NCI-H345 treated with DMSO at 0.1 percent for 48 hours (cell line): Measurements from ENCODE around the gene SMG6.

Experiments
- DNase-seq: peaks from one replicate; lab custom pipeline; 2025; ENCODE audit not compliant: unreplicated experiment; lab: John Stamatoyannopoulos, UW

Gene SMG6

DNA sequence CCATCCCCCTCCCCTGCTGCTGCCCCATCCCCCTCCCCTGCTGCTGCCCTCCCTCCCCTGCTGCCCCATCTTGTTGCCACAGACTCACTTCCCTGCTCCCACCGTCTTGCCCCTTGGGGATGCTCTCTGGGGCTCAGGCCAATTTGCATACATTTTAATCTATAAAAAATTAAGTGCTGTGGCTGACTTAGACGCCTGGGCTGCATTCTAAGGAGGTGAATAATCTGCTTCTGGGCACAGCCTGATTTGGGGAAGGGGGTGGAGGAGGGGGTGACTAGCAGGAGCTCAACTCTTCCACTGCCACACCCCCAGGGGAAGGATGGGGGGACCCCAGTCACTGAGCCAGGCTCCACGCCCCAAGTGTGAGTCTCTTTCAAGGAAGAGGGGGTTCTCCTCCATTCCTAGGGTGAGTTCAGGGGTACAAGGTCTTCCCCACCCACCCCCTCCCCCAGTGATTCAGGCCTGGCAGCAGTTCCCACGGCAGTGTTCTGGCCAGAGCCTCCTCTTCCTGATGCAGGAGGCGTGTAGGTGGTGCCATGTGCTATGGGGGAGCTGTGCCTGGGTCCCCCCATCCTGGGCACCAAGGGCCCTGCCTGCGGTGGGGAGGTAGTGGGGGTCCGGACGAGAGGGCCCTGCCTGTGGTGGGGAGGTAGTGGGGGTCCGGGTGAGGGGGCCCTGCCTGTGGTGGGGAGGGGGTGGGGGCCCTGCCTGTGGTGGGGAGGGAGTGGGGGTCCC lies 268.6 kb downstream of the SMG6 start:
- DNase-seq, result no peak

DNA sequence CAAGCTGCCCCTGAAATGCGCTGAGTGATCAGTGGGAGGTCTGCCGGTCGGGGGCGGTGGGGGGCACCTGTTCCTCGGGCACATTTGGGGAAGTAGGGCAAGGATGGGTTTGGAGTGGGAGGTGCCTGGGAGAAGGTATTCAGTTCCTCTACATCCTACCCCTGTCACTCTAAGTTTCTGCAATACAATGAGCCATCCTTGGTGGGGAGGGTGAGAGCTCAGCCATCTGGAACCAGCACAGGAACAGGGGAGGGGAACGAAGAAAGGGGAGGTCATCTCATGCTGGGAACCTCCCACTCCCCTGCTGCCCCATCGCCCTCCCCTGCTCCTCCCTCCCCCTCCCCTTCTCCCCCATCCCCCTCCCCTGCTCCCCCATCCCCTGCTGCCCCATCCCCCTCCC lies 269.4 kb downstream of the SMG6 start:
- no peak for DNase-seq

DNA sequence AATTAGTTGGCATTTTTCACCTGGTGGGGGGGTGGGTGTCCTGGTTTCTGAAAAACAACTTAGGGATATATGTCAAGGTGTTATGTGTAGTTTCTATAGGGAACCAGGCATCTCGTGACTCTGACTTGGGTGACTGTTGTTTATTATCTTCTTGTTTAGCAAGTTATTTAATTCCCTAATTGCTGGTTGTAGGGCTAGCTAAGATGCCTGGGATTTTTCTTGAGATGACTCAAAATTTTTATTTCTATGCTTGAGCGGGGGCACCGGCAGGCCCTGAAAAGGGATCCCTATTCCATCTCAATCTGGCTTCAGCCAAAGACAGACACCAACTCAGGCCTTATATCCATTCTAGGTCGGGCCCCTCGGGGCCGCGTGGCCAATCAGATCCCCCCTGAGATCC lies 270.4 kb downstream of the SMG6 start:
- DNase-seq, result no peak

DNA sequence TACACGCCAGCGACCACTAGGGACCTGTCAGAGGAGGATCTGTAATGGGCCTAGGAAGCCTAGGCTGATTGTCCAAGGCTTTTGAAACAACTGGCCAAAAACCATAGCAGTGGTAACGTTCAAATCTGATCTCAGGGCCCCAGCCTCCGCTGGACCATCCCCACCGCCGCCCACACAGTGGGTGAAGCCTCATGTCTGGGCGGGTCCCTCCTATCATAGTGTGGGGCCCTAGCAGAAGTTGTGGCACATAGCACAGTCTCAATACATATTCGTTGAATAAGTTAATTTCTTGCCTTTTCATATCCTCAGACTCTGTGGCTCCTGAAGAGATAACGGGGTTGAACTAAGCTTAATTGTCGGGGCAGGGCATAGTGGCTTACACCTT lies 272.8 kb downstream of the SMG6 start:
- DNase-seq, result no peak

DNA sequence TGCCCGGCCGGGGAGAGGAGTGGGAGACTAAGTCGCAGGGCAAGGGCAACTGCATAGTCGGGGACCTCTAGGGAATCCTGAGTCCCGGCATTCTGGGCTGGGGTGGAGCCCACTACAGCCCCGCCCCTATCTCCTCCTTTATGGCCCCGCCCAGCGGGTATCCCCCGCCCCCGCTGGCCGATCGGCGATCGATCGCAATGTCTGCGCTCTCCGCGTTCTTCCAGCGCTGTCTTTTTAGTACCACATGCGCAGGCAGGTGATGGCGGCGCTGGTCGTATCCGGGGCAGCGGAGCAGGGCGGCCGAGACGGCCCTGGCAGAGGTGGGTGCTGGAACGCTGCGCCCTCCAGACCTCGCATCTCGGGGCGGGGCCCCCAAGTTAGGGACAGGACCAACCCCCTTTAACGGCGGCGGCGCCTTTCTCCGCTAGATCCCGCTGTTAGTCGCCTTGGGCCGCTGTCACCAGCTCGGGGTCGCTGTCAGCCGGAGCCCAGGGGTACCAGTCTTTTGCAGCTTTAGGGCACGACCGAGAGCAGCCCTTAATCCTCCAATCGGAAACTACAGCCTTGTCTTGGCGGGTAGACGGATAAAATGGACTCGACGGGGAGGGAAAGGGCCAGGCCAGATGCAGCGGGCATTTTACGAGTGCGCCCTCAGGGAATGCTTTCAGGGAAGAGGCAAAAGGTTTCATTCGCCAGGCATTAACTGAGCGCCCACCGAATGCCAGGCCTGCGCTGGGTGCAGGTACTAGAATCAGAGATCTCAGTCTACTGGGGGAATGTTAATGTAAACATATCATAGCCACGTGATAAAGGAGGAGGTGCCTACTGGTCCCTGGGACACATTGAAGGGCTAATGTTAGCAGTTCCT lies 273.4 kb downstream of the SMG6 start, which contains the start of gene DPH1:
TSS of gene DPH1 (plus strand) at position 243 of the 868 bp plus-strand sequence. CDS start at position 260, 17 bp downstream.
- DNase-seq, result peak; percentile 49

DNA sequence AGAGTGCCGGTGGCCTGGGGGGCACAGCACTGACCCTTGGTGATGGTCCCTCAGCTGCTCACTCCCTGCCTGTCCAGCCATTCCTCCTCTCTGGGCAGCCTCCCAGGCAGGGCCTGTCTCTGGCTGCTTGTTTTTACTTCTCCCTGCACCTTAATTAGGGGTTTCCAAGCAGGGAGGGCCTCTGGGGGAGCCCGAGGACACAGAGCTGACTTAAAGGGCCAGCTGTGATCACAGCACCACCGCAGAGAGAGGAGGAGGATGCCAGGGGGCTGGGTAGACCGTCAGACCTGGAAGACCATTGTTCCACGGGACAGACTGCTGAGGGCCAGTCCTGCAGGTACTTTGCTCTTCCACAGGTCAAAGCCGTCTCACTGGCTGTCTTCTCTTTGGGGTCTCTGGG lies 274.8 kb downstream of the SMG6 start:
- no peak for DNase-seq

DNA sequence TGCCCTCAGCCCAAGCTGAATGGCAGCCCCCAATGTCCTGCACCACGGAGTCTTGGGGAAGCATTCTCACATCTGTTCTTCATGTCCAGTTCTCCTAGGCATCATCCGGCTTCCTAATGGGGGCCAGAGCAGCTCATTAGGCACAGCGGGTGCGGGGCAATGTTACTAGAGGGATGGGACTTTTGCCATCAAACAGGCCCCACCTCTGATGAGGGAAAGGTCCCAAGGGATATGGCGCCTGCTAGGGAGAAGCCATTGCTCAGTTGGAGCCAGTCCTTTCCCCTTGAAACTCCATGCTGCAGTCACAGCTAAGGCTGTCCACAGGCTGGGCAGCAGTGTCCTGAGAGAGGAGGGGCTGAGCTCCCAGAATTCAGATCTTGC lies 275.4 kb downstream of the SMG6 start:
- no peak for DNase-seq

DNA sequence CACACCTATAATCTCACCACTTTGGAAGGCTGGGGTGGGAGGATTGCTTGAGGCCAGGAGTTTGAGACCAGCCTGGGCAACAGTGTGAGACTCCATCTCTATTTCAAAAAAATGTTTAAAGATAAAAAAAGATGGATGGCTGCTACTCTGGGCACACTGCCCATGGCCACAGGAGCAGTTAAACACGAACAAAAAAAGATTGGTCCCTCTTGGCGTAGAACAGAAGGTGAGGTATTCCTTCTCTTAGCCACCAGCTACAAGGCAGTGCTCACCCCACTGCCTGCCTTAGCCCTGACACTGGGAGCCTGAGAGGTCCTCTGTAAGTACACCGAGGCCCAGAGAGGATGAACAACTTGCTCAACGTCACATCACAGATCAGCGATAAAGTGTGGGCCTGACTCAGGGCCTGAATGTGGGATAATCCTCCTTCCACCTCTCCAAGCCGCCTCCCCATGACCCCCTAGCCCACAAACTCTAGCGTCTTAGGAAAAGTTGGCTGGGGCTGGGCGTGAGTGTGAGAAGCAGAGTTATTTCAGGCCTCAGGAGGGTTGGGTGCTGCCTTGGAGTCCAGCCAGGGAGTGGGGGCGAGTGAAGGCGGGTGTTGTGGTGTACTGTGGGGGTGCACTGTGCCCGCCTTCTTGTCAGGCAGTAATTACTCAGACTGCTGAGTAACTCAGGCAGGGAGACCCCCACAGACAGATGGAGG lies 275.9 kb downstream of the SMG6 start:
- no peak for DNase-seq

DNA sequence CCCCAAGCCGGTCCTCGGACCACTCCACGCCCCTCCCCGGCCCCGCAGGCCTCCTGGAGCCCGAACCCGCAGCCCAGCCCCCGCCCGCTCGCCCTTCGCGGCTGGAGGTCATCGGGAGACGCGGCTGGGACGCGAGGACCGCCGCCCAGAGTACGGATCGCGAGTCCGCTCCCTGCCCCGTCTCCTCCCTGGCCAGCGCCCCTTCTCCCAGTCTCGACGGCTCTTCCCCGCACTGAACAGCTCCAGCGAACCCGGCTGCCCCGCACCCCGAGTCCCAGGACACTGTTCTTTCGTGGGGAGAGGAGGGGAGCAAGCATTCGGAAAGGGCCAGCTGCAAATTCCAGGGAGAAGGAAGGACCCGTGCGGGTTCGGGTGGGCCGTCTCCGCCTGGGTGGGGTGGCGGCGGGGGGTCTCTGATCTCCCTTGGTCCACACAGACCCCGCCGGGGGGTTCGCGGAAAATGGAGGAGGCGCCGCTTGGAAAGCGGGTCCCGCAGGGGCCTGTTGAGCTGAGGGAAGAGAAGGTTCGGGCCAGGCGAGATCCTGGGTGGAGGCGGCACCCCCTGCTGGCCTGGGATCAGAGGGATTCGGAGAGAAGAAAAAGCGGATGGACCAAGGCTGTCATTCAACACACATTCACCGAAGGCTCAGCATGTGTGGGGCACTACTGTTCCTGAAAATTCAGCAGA lies 277.8 kb downstream of the SMG6 start:
- no peak for DNase-seq

DNA sequence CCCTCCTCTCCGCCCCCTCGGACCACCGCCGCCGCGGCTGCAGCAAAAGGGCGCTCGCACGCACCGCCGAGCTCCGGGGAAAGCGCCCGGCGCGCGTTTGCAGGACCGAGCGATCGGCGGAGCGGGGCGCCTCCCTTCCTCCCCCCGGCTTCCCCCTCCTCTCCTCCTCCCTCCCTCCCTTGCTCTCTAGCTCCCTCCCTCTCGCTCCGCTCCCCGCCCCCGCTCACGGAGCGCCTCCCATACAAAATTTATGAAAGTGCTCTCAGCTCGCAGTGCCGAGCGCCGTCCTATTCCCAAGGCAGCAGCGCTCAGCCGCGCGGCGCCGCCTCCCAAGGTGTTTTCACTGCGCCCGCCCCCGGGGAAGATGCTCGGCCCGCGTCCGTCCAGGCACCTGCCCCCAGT lies 278.4 kb downstream of the SMG6 start, which contains the start of gene RTN4RL1:
TSS of gene RTN4RL1 (minus strand) at position 115 of the 402 bp plus-strand sequence. CDS start 469 bp downstream, outside the sequence.
- DNase-seq, result no peak

DNA sequence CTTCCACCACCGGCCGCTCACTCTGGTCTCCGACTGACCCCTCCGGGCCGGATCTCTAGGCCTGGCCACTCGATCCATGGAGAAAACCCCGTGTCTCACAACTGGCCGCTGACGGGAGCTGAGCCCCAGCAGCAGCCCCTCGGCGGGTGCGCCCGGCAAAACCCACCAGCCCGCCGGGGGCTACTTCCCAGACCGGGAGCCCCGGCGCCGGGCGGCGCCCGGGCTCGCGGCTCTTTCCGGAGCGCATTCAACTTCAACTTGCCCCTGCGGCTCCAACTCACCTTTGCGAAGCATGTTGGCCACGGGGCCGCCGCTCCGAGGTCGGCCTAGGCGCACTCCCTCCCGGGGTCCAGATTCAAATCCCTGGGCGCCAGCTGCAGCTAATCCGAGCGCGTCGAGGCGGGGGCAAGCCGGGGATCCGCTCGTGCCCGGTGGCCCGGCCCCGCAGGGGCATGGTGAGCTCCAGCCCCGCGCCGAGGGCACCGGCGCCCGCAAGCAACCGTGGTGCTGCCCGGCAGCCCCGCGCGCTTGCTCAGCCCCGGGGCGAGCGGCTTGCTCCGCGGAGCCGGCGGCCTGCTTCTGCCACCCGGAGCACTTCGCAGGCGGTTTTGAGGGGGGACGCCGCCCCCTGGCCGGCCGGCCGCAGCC lies 278.9 kb downstream of the SMG6 start:
- DNase-seq, result no peak

DNA sequence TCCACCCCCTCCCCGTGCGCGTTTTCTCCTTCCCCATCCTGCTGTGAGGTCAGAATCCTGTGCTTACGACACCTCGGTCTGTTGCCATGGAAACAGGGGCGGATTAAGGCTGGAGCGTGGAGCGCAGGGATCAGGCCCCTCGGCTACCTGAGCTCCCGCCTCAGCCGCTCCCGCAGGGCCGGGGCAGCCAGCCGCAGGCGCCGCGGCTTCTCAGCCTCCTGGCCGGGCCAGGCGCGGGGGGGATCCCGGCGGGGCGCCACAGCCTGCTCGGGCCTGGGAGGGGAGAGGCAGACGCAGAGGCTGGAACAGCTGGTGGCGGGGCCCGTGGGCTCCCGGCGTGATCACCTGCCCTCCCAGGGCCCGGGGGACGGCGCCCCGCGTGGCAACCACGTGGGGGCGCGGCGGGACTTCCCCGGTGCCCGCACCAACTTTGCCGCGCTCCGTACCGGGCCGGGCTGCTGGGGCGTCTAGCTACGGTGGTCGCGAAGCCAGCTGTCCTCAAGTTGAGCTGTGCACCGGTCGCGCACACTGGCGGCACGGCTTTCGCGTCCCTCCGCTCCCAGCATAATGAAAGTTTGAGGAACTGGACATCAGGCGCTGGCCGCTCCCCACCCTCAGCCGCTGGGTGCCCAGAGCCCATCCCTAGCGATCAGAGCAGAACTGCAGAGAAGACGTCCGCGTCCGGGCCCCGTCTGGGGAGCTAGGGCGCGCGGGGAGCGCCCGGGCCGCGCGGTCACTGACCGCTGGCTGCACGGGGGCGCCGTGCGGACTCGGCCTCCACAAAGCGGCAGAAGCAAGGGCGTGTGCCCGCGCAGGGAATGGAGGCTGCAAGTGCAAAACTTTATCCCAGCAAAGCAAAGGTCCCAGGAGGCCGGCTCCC lies 279.7 kb downstream of the SMG6 start:
- DNase-seq, result no peak

DNA sequence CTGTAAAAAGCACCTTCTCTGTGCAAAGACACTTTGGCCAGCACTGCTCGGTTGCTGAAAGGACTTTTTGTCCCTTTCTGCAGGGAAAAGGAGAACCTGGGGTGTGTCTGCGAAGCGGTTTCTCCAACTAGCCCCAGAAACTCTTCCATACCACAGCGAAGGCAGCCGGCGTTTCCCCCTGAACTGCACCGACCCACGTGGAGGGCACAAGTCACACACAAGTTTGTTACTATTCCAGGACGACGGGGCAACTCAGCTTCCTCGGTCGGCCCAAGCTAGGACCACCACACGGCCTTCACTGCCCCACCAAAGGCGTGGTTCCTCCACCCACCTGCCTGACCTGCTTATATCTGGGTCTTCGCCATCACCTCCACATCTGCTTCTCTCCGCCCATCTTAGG lies 280.3 kb downstream of the SMG6 start:
- no peak for DNase-seq

DNA sequence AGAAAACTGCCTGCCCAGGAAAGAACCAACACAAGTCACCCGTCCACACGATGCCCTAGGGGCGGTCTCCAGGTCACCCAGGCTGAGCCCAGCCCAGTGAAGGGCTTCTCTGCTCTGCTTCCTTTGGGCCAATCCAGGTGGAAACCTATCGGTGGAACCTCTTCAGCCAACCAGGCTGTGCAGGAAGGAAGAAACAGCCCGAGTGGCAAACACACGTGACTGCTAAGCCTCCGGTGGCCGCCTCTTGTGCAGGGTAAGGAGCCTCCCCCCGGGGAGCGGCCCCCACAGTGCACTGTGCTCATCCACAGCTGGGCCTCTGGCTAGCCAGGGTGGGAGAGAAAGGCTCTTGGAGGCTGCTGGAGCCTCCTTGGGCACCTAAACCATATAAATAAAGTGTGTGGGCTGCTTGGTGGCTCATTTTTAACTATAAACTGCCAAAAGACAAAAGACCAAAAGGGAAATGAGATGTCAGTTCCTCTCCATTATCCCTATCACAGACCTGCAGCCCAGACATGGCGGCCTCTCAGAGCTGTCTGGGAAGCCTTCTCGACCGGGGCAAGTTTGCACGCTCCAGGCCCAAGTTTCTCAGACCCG lies 280.8 kb downstream of the SMG6 start:
- DNase-seq, result no peak

DNA sequence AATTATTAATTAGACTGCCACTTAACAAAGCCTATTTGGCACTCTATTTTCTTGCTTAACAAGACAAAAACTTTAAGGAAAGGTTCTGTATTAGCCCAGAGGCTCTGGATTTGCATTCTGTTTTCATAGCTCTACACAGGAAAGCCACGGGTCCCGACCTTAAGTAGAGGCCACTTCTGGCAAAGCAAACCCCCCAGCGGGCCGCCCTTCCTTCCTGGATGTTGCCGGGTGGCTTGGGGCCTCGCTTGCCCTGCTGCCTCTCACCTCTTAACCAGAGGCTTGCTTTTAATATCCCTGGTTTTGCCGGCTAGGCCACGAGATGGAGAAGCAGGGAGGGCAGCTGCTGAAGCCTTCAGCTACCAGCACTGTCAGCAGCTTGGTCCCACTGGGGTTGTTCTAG lies 282.9 kb downstream of the SMG6 start:
- DNase-seq, result no peak

DNA sequence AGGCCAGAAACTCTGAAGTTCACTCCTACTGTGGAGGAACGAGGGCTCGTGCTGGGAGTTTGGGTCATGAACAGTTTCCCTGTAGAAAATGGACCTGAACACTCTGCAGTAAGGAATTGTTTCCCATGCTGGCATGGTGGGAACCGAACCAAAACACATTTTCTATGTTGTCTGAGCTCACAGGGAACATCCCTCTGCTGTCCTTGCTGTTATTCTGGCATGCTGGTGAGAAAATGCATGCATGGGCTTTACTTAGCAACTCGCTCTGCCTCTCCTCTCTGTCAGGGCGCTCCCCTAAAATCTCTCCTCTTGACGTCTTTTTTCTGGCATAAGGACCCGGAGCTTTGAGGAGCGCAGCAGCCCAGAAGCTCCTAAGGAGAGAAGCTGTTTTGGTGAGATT lies 283.9 kb downstream of the SMG6 start:
- DNase-seq, result no peak

DNA sequence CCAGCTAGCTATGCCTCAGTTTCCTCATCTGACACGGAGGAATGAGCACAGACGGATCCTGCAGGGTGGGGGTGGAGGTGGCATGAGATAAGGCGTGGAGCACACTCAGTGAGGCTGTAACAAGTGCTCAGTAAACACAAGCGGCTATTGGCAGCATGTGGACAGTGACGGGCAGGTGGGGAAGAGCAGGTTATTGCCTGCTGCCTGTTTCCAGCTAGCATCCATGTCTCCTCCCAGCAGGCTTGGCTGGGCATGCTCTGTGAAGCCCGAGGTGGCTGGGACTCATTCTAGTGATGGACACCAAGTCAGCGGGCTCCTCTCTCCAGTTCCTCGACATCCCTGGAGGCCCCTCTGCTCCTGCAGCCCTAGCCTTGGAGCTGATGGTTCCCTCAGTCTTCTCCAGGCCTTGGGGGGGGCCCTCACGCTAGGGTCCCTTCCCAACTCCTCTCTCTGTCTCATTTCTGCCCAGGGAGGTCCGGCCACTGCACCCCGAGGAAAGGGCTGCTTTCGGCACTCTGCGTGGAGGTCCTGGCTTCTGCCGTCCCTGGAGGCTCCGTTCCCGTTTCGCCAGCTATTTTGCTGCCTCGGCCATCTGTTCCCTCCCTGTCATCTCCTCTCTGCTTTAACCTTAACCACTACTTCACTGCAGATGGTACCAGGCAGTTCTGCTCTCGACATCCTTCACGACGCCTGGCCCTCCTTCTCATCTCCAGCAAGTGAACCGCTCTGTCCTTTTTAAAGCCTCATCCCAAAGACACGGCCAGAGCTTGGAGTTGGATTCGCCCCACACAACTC lies 284.7 kb downstream of the SMG6 start:
- peak; percentile 22 for DNase-seq

DNA sequence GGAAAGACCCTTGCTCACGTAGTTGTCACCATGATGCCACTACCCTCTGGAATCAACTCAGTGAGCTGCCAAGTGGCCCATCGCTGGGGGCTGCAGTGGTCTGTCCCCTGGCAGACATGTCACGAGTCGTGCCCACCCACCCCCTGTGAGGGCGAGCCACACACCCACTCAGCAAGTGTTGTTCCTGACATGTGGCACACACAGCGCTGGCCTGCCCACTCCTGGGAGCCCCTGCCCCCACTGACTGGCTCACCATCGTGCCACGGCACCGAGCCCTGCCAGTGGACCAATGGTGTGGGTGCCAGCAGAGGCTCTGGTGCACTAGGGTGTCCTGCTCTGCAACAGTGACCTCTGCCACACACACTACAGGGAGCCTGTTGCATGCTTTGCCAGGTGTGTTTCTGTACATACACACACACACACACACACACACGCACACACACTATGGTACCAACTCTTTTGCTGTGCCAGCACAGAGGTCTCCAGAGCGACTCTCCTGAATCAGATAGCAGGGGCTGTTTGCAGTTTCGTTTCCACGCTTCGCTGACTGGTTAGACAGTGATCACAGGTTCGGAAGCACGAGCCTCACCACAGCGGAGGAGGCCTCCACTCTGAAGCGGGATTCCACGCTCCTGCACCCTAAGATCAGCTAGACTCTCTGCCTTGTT lies 286.2 kb downstream of the SMG6 start:
- DNase-seq, result no peak
